Heart left ventricle (tissue), 13 donors: Measurements from ENCODE around the gene H2AZ2.

Experiments
- CTCF ChIP-seq, 12 donors: fragments of 200-600 bp; sonication (generic) in 4 of 12; IDR thresholded peaks; one replicate each; pipeline versions ENCODE4 v1.5.0 to v1.8.0; 2018 to 2022; ENCODE audit warnings: antibody characterized with exemption in 12 of 12, mild to moderate bottlenecking in 5 of 12
- POLR2A ChIP-seq, 2 donors: fragments of 450-650 bp; IDR thresholded peaks; one replicate each; pipeline ENCODE4 v1.6.1; 2017; ENCODE audit warnings: antibody characterized with exemption in 2 of 2, mild to moderate bottlenecking in 2 of 2, moderate library complexity in 2 of 2
- donor health status: ischemic (EF 13 %, LVEDD 7.1; RV severe dilation, severe dysfunction).
- donor health status: DM: no; HTN: yes; CAD: no.
- donor health status: DM: no; HTN: no; CAD: no.
- donor health status: ischemic (EF 25% LVEDD 6.9; RV normal size, moderate dysfunction).
- donor health status: ischemic (EF 25% LVEDD 5.7; RV mildly dilated, moderate dysfunction).
- donor health status: ischemic (EF 35%, LVEDD 5.7; RV mildly dilated, moderate dysfunction).
- donor health status: nonischemic (EF 11% LVEDD 7.7; RV severe dilation, severe dysfunction).
- donor health status: DM: yes; HTN: yes; CAD: no.
- donor health status: PGD.
- donor health status: ischemic (EF 29% LVEDD 5.4; RV normal size, mild dysfunction).
- donor health status: nonischemic (EF 23%, LVEDD 6.1; RV moderate dilation, normal function).

DNA sequence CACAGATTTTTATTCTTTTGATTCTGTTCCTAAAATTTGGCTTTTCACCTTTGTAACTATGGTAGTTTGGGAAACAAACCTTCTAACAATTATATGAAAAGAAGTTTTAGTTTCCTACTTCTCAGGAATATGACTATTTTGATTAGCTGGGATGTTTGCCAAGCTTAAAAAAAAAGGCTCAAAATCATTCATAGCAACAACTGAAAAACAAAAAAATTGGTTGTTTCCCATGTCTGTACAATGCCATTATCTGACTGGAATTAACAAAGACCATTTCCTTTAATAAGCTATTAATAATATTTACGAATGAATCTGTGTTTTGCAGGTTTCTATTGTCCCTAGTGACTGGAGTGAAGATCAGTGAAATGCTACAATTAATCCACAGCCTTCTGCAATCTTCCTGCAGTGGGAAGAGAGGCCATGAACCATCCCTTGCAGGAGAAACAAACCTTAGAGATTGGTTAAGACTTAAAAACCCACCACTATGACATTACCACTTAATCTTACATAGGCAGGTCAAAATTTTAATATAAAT is 33.2 kb upstream of the H2AZ2 start:
- TF ChIP-seq CTCF (IDR thresholded peaks at IDR 0.05) (no peak), POLR2A (IDR thresholded peaks at IDR 0.05) (no peak)
